Measurements from ENCODE around the gene TNFRSF8. TPM values are rescaled to one million over a fixed set of nuclear protein-coding genes. Genes with fewer than 3 reads are reported as not detected.
A peak's percentile ranks its signal among the peaks of the same experiment; 100 is the strongest.
"Not testable (repeated sequence)": the region's sequence is repeated elsewhere in the genome, so short reads cannot be mapped to it uniquely, and the experiment has no call there.

Gene TNFRSF8
- total RNA-seq, 4 donors from 2014 or later, result 0.26 to 2.4 (median 0.85) TPM

DNA sequence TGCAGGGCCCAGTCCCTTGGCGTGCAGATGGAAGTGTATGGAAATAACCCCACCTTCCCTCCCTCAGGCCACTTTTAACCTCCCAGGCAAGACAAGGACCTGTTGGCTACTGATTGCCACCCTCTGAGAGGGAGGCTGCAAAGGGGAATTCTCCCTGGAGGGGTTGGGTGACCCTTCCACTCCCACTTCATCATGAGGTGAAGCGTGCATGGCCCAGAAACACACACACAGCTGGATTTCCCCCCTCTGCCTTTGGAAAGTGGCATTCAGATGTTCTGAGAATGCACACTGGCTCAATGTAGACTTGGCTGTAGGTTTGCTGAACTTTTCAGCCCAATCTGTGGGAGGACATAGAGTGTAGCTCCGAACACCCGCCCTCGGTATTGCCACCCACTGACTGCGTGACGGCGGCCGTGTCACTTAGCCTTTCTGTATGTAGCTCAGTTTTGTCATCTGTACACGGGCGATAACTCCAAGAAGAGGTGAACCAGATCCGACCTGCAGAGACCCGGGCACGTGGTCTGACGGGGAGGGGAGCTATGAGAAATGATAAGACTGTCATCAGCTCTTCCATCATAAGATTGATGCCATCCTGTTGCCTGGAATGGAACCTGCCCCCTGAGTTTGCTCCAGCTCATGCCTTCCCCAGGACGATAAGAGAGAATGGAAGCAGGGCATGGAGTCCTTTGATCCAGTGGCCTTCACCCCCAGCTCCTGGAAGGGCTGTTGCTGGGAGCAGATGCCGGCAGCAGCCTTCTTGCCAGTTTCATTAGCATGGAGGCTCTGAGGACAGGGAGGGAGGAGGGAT lies 24.5 kb upstream of the TNFRSF8 start:
- no peaks in the 10 kb centered on the region for H3K27me3 ChIP-seq
- no peak for DNase-seq
- H3K4me3 ChIP-seq, result no peak overlapping the region
- peak overlapping the region in 1 of 2 donors; percentile 37 for H3K27ac ChIP-seq
- H3K9me3 ChIP-seq, result no peaks in the 10 kb centered on the region
- intact Hi-C loops (cut with DNase I; ENCODE audit: low total_unique reads), result no loop called here
- no peaks in the 10 kb centered on the region for H3K36me3 ChIP-seq
- no peak for TF ChIP-seq POLR2A (IDR thresholded peaks at IDR 0.05)
- TF ChIP-seq, protein P1, sequence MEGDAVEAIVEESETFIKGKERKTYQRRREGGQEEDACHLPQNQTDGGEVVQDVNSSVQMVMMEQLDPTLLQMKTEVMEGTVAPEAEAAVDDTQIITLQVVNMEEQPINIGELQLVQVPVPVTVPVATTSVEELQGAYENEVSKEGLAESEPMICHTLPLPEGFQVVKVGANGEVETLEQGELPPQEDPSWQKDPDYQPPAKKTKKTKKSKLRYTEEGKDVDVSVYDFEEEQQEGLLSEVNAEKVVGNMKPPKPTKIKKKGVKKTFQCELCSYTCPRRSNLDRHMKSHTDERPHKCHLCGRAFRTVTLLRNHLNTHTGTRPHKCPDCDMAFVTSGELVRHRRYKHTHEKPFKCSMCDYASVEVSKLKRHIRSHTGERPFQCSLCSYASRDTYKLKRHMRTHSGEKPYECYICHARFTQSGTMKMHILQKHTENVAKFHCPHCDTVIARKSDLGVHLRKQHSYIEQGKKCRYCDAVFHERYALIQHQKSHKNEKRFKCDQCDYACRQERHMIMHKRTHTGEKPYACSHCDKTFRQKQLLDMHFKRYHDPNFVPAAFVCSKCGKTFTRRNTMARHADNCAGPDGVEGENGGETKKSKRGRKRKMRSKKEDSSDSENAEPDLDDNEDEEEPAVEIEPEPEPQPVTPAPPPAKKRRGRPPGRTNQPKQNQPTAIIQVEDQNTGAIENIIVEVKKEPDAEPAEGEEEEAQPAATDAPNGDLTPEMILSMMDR (IDR thresholded peaks at IDR 0.05), result no peak
- peaks cover 0 to 3% of the 10 kb centered on the region in 2 donors for H3K4me1 ChIP-seq

DNA sequence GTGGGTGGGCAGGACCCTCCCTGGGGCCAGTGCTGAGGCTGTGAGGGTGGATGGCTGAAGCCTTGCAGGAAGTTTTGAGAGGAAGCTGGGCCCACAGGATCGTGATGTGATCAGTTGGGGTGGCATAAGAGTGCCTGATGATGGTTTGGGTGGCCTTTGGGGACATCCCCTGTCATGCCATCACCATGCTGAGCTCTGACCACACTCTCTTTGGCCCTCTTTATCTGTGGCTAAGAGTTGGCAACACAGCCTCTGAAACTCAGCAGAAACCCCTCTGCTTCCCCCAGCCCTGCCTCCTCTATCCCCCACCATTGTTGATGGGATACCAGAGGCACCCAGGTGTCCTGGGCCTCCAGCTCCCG lies 24.0 kb upstream of the TNFRSF8 start:
- Histone ChIP-seq H3K9me3 (no peaks in the 10 kb centered on the region), H3K4me3 (no peak overlapping the region), H3K36me3 (no peaks in the 10 kb centered on the region), H3K27me3 (no peaks in the 10 kb centered on the region), H3K4me1 (peaks cover 0 to 3% of the 10 kb centered on the region in 2 donors), H3K27ac (peak overlapping the region in 1 of 2 donors; percentile 26)
- intact Hi-C loops (cut with DNase I; ENCODE audit: low total_unique reads), result no loop called here
- DNase-seq, result no peak
- TF ChIP-seq, protein P1 (IDR thresholded peaks at IDR 0.05), result no peak
- TF ChIP-seq POLR2A (IDR thresholded peaks at IDR 0.05), result no peak

DNA sequence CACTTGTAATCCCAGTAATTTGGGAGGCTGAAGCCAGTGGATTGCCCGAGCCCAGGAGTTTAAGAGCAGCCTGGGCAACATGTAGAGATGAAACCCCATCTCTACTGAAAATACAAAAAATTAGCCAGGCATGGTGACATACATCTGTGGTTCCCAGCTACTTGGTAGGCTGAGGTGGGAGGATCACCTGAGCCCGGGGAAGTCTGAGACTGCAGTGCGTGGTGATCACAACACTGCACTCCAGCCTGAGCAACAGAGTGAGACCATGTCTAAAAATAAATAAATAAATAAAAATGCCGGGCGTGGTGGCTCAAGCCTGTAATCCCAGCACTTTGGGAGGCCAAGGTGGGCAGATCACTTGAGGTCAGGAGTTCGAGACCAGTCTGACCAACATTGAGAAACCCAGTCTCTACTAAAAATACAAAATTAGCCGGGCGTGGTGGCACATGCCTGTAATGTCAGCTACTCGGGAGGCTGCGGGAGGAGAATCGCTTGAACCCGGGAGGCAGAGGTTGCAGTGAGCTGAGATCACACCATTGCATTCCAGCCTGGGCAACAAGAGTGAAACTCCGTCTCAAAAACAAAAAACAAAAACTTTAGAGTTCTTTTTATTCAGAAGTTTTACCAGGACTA lies 23.2 kb upstream of the TNFRSF8 start:
- H3K9me3 ChIP-seq; H3K36me3 ChIP-seq; H3K4me1 ChIP-seq; DNase-seq; H3K27me3 ChIP-seq; intact Hi-C loops (cut with DNase I; ENCODE audit: low total_unique reads); H3K4me3 ChIP-seq: not testable (repeated sequence)
- peak overlapping the region in 1 of 2 donors; percentile 43 for H3K27ac ChIP-seq

DNA sequence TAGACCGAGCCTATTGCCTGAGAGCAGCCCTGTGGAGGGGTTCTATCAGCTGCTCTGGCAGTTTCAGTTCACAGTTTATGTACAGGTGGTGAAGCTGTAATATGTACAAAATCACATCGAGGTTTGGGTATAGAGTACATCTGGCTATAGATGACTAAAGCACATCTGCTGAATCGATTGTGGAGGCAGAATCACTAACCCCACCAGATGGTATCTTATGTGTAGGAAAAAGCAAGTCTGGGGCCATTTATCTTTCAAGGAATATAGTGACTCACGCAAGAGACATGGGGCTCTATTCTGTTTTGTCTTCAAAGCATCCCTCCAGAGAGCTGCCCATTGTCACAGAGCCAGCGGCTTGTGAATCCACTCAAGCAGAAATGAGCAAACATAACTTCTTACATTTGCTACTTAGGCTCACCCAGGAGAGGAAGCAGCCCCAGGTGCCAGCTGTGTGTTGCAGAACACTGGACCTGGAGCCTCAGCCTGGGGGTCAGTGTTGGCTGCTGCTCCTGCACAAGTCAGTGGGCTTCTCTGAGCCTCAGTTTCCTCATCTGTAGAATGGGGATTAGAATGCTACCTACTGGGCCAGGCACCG lies 22.5 kb upstream of the TNFRSF8 start:
- no peak overlapping the region for H3K4me3 ChIP-seq
- DNase-seq, result peak in 1 of 2 donors; percentile 60
- peak overlapping the region in 1 of 2 donors; percentile 43 for H3K27ac ChIP-seq
- TF ChIP-seq, protein P1 (IDR thresholded peaks at IDR 0.05), result no peak
- no peak for TF ChIP-seq POLR2A (IDR thresholded peaks at IDR 0.05)
- H3K9me3 ChIP-seq, result no peaks in the 10 kb centered on the region
- intact Hi-C loops (cut with DNase I; ENCODE audit: low total_unique reads), result no loop called here
- H3K27me3 ChIP-seq, result no peaks in the 10 kb centered on the region
- no peaks in the 10 kb centered on the region for H3K36me3 ChIP-seq
- H3K4me1 ChIP-seq, result no peaks in the 10 kb centered on the region

DNA sequence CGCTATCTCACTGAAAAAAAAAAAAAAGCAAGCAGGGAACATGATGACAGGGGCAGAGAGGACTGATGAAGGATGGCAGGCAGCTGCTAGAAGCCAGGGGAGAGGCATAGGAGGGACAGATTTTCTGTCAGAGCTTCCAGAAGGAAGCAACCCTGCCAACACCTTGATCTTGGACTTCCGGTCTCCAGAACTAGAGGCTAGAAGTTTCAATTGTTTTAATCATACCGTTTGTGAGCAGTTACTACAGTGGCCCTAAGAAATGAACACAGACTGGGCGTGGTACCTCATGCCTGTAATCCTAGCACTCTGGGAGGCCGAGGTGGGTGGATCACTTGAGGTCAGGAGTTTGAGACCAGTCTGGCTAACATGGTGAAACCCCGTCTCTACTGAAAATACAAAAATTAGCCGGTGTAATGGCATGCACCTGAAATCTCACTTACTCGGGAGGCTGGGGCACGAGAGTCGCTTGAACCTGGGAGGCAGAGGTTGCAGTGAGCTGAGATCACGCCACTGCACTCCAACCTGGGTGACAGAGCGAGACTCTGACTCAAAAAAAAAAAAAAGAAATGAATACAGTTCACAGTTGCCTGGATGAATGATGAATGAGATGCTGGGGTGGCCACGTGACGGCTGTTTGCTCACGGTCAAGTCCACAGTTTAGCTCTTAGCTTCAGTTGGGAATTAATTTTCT lies 18.8 kb upstream of the TNFRSF8 start:
- intact Hi-C loops (cut with DNase I; ENCODE audit: low total_unique reads); DNase-seq: not testable (repeated sequence)

More for the DNA sequence above, 18.8 kb upstream of the TNFRSF8 start:
- H3K36me3 ChIP-seq, H3K4me3 ChIP-seq, H3K27ac ChIP-seq, H3K9me3 ChIP-seq, H3K27me3 ChIP-seq, H3K4me1 ChIP-seq: not testable (repeated sequence)
